ENCODE measurements around the gene MMD. TPM values are rescaled to one million over a fixed set of nuclear protein-coding genes. Genes with fewer than 3 reads are reported as not detected.

The MMD gene
- total RNA-seq, 2 experiments from 2014 or later: 40.6 to 44.8 TPM

DNA sequence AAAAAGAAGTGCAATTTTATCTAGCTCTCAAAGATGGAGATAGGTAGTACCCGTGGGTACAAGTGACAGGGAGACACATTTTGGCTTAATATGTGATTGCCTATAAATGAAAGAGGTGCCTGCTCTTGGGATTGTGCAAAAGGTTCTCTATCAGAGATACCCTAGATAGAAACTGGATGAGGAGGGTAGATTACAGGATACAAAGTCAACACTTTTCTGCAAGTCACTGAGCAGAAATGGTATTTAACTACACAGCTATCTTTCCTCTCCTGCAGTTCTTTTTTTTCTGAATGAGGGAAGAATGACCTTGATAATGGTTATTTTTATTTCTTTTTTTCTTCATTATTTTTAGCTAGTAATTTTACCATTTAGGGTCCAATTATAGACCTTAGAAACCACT, 67.6 kb downstream of the MMD start:
- DNase-seq (no peak), ATAC-seq (ENCODE audit: low read depth) (no peak)
- no peak overlapping the region for H3K4me3 Mint-ChIP-seq
- POLR2A ChIA-PET: no interaction called here
- no peak overlapping the region for H3K27ac Mint-ChIP-seq
- peaks cover 19% of the 10 kb centered on the region for H3K4me1 Mint-ChIP-seq
- H3K36me3 Mint-ChIP-seq: no peaks in the 10 kb centered on the region
- no peaks in the 10 kb centered on the region for H3K9me3 Mint-ChIP-seq
- peaks cover 10% of the 10 kb centered on the region for H3K27me3 Mint-ChIP-seq

GRCh38 chr17:55351226-55351625, 70.4 kb downstream of the MMD start:
- Mint-ChIP-seq H3K36me3 (peaks cover 14% of the 10 kb centered on the region), H3K27me3 (peaks cover 9% of the 10 kb centered on the region), H3K9me3 (peaks cover 6% of the 10 kb centered on the region), H3K4me1 (peaks cover 31% of the 10 kb centered on the region), H3K27ac (no peak overlapping the region), H3K4me3 (no peak overlapping the region)
- no peak for ATAC-seq (ENCODE audit: low read depth)
- DNase-seq: no peak
- POLR2A ChIA-PET: no interaction called here

DNA sequence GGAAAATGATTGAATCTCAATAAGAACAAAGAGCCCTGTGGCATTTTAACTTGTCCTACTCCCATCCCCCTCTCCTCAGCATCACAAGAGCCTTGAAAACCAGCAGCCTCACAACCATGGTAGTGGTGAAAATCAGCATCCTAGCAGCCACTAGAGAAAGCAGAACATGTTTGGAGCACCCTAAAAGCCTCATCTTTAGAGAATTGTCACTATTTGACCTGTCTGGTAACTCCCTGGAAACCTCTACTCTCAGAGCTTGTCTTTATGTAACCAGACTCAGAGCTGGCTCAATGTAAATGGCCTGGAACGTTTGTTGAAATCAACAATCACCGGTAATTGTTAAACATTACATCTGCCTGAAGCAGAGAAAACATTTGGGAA, 70.8 kb downstream of the MMD start:
- no peak for DNase-seq
- Mint-ChIP-seq H3K4me3 (no peak overlapping the region), H3K9me3 (peaks cover 6% of the 10 kb centered on the region), H3K36me3 (peaks cover 14% of the 10 kb centered on the region), H3K4me1 (peaks cover 31% of the 10 kb centered on the region), H3K27me3 (peaks cover 6% of the 10 kb centered on the region), H3K27ac (peak overlapping the region; percentile 28)
- POLR2A ChIA-PET: no interaction called here
- ATAC-seq (ENCODE audit: low read depth): peak; percentile 18

DNA sequence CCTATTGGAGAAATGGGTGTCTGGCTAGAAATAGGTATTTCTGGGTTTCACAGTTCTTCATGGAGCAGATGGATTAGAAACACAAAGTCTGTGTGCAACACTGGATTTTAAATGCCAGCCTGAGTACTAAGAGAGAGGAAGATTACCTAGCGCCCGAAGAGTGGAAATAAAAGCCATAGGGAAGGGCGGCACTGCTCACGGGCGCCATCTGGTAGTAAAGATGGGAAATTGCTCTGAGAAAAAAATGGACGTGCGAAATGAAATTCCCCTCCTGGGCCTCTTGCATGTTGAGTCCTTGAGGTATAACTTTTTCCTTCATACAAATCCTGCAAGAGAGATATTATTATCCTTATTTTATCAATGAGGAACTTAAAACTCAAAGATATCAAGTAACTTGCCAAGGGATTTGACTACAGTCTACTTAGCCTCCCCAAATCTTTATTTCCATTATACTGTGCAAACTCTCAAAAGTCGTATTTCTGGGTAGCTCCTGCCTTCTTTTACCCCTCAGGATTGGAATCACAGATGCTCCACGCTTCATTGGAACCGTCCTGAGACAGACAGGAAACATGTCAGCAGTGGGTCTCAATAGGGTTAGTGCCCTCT, 72.8 kb downstream of the MMD start:
- Mint-ChIP-seq H3K27me3 (peaks cover 2% of the 10 kb centered on the region), H3K4me1 (peaks cover 49% of the 10 kb centered on the region), H3K27ac (no peak overlapping the region), H3K9me3 (peaks cover 8% of the 10 kb centered on the region), H3K4me3 (no peak overlapping the region), H3K36me3 (peaks cover 17% of the 10 kb centered on the region)
- no peak for ATAC-seq (ENCODE audit: low read depth)
- POLR2A ChIA-PET: interaction anchor here (1.0 kb wide), 1 partner anchor 111 kb away, joined by 3 read pairs; no protein-coding TSS in a partner anchor
- DNase-seq: no peak

DNA sequence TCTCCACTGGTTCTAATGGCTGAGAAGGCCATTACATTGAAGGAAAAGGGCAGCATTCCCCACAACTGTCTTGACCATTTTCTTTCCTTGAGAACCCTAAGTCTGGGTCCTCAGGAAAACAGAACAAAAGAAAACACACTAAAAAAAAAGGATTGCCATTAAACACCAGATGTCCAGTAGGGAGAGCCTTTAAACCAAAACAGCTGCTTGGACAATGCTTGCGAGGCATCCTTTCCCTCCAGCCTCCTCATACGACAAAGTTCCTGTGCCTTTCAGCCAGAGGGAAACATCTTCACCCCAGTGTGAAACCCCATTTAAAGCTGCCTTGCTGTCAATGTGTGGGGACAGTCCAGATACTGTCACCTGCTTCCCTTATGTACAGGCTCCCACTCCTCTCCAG, 74.3 kb downstream of the MMD start:
- Mint-ChIP-seq H3K4me1 (peaks cover 62% of the 10 kb centered on the region), H3K4me3 (no peak overlapping the region), H3K9me3 (peaks cover 8% of the 10 kb centered on the region), H3K36me3 (peaks cover 17% of the 10 kb centered on the region), H3K27ac (peak overlapping the region; percentile 22), H3K27me3 (no peaks in the 10 kb centered on the region)
- ATAC-seq (ENCODE audit: low read depth) (no peak), DNase-seq (no peak)
- POLR2A ChIA-PET: interaction anchor here (1.2 kb wide), 1 partner anchor 70 kb away, joined by 3 read pairs; no protein-coding TSS in a partner anchor

DNA sequence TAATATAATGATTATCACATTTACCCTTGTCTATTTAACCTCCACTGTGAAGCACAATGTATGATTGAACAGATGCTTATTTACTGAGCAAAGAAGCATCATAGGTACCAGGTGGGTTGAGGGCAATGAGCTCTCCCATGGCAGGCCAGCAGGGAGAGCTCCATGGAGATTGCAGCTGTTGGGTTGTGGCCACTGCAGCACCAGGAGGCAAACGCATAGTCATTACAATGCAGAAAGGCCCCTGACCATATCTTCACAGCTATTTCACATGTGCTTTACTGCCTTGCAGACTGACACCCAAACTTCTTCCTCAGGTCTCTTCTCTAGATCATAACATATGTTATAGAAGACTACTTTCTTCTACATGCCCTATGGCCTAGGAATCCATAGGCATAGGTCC, 75.0 kb downstream of the MMD start:
- peaks cover 8% of the 10 kb centered on the region for H3K9me3 Mint-ChIP-seq
- peaks cover 63% of the 10 kb centered on the region for H3K4me1 Mint-ChIP-seq
- H3K36me3 Mint-ChIP-seq: peaks cover 17% of the 10 kb centered on the region
- POLR2A ChIA-PET: no interaction called here
- DNase-seq: no peak
- no peaks in the 10 kb centered on the region for H3K27me3 Mint-ChIP-seq
- peak overlapping the region; percentile 13 for H3K27ac Mint-ChIP-seq
- H3K4me3 Mint-ChIP-seq: no peak overlapping the region
- ATAC-seq (ENCODE audit: low read depth): no peak

- Mint-ChIP-seq H3K27me3 (no peaks in the 10 kb centered on the region), H3K4me3 (peak overlapping the region; percentile 65), H3K36me3 (peaks cover 18% of the 10 kb centered on the region), H3K9me3 (peaks cover 8% of the 10 kb centered on the region), H3K4me1 (peaks cover 54% of the 10 kb centered on the region), H3K27ac (peak overlapping the region; percentile 91)
- POLR2A ChIA-PET: no interaction called here
- ATAC-seq (ENCODE audit: low read depth) (no peak), DNase-seq (no peak)
Observed at GRCh38 chr17:55345132-55345531, 76.5 kb downstream of the MMD start.

- Mint-ChIP-seq H3K27me3 (peaks cover 3% of the 10 kb centered on the region), H3K4me3 (peak overlapping the region; percentile 65), H3K4me1 (peaks cover 56% of the 10 kb centered on the region), H3K36me3 (peaks cover 22% of the 10 kb centered on the region), H3K9me3 (peaks cover 8% of the 10 kb centered on the region), H3K27ac (peak overlapping the region; percentile 91)
- POLR2A ChIA-PET: no interaction called here
- ATAC-seq (ENCODE audit: low read depth): peak; percentile 95
- no peak for DNase-seq
Observed at GRCh38 chr17:55344514-55344997, 77.1 kb downstream of the MMD start.

DNA sequence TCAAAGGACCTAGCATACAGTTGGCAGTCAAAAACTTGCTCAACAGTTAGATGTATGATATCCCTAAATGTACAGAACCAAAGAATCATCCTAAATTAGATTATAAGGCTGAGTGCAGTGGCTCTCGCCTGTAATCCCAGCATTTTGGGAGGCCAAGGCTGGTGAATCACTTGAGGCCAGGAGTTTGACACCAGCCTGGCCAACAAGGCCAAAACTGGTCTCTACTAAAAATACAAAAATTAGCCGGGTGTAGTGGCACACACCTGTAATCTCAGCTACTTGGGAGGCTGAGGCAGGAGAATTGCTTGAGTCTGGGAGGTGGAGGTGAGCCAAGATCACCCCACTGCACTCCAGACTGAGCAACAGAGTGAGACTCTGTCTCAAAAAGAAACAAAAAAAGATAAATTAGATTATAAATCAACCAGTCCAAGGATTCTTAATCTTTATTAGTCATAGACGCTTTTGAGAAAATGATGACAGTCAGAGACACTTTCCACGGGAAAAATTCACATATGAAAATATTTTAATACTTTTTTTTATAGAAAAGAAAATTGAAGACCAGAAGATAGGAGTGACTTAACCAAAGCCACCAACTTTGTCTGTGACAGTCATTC, 77.6 kb downstream of the MMD start:
- peaks cover 55% of the 10 kb centered on the region for H3K4me1 Mint-ChIP-seq
- peak overlapping the region; percentile 65 for H3K4me3 Mint-ChIP-seq
- ATAC-seq (ENCODE audit: low read depth) (peak; percentile 34), DNase-seq (no peak)
- POLR2A ChIA-PET: no interaction called here
- H3K36me3 Mint-ChIP-seq: peaks cover 22% of the 10 kb centered on the region
- H3K9me3 Mint-ChIP-seq: peaks cover 8% of the 10 kb centered on the region
- H3K27me3 Mint-ChIP-seq: peaks cover 5% of the 10 kb centered on the region
- peak overlapping the region; percentile 91 for H3K27ac Mint-ChIP-seq

DNA sequence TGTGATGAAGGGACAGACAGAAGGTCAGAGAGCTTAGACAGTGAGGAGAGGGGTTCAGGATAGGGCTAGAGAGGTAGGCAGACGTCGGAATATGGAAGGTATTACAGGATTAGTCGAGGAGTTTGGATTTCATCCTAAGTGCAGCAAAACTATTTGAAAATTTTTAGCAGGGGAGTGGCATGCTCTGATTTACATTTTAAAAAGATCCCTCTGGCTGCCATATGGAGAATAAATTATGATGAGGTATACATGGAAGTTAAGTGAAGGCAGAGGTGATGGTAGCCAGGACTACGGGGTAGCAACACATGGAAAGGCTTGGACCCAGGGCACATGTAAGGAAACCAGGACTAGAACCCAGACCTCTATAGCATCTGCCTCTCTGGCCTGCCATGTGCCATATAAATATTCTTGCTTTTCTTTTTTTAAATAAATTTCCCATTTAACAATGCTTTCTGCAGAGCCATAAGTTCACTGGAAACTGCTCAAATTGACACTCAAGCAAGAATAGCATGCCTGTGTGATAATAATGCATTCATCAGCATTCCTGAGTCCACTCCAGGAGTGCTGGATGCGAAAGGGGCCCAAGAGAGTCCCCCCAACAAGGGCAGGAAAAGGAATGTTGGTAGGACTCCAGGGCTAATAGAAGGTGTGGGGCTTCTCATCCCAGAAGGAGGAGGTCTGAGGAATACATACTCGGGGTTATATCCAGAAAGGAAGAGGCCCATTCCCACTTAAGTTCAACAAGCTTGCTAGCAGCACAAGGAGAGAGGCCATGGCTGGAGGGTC, 78.6 kb downstream of the MMD start:
- Mint-ChIP-seq H3K36me3 (peaks cover 26% of the 10 kb centered on the region), H3K27ac (peak overlapping the region; percentile 91), H3K4me1 (peaks cover 47% of the 10 kb centered on the region), H3K9me3 (peaks cover 13% of the 10 kb centered on the region), H3K27me3 (peaks cover 11% of the 10 kb centered on the region), H3K4me3 (peak overlapping the region; percentile 65)
- POLR2A ChIA-PET: interaction anchor here (0.6 kb wide), 1 partner anchor 344 kb away, joined by 3 read pairs; no protein-coding TSS in a partner anchor
- ATAC-seq (ENCODE audit: low read depth) (no peak), DNase-seq (no peak)

Other genes with a start within 250 kb of the MMD start
- 1 to 10 TPM in 1 of 2 experiments, under 1 TPM in 1; 0.67 to 1.3 TPM for gene HLF, start 156.9 kb downstream of the MMD start, total RNA-seq
- gene SMIM36, start 89.6 kb upstream of the MMD start, total RNA-seq: not detected

Data from activated naive CD8-positive, alpha-beta T cell treated with anti-CD3 and anti-CD28 coated beads, Interleukin-2, amount 10 ng/mL, durations not matched to agents 7 days and 5 days (primary cell).